Caco-2 (cell line): ENCODE results near the gene NMBR. TPM values are rescaled to one million over a fixed set of nuclear protein-coding genes. Genes with fewer than 3 reads are reported as not detected.

Experiments used
- BruUV-seq: library from RNA; stranded (reverse); fragments of 400-500 nt; replicated peaks from 2 replicates; lab custom pipeline; 2021; lab: Mats Ljungman, UMichigan
- CTCF ChIA-PET: fragments of 300-600 bp; sonication (Branson Sonifier 250); formaldehyde crosslinking; loops from one replicate; lab custom pipeline; 2022; ENCODE audit warnings: antibody characterized with exemption; lab: Charles Lee
- POLR2A ChIA-PET: fragments of 300-600 bp; sonication (Branson Sonifier 250); formaldehyde crosslinking; loops from one replicate; lab custom pipeline; 2022; ENCODE audit warnings: antibody characterized with exemption; lab: Charles Lee
- DNase-seq, 2 experiments: peaks; one replicate each; pipeline versions ENCODE4 v3.0.0 to v3.0.0-alpha.2; 2020 to 2022
- H3K27me3 ChIP-seq: replicated peaks from 2 replicates; pipeline ENCODE4 v1.6.0; 2011; ENCODE audit warnings: low read length; ENCODE audit not compliant: control insufficient read depth, insufficient read depth
- H3K36me3 ChIP-seq: 2 replicates; pipeline ENCODE4 v1.5.1; 2011; ENCODE audit warnings: low read length; ENCODE audit not compliant: control insufficient read depth, insufficient read depth
- H3K4me1 ChIP-seq: fragments of 250-450 bp; sonication (Bioruptor Pico); 2 replicates; pipeline ENCODE4 v1.5.1; 2020; ENCODE audit warnings: mild to moderate bottlenecking
- H3K4me3 ChIP-seq: 2 replicates; pipeline ENCODE4 v1.5.1; 2011; ENCODE audit warnings: low read depth, mild to moderate bottlenecking, control low read depth, low read length
- H3K9me3 ChIP-seq: fragments of 250-450 bp; sonication (Bioruptor Pico); 2 replicates; pipeline ENCODE4 v1.5.1; 2020; ENCODE audit warnings: mild to moderate bottlenecking, moderate library complexity
- H3K27ac Mint-ChIP-seq: one replicate; pipeline ENCODE4 v1.8.0; 2022; ENCODE audit warnings: mixed read lengths; ENCODE audit not compliant: unreplicated experiment
- H3K27me3 Mint-ChIP-seq: one replicate; pipeline ENCODE4 v1.8.0; 2022; ENCODE audit warnings: mixed read lengths; ENCODE audit not compliant: insufficient read depth, unreplicated experiment
- H3K36me3 Mint-ChIP-seq: one replicate; pipeline ENCODE4 v1.8.0; 2022; ENCODE audit warnings: mild to moderate bottlenecking, mixed read lengths; ENCODE audit not compliant: insufficient read depth, unreplicated experiment
- H3K4me1 Mint-ChIP-seq: one replicate; pipeline ENCODE4 v1.8.0; 2022; ENCODE audit warnings: low read depth, mixed read lengths; ENCODE audit not compliant: unreplicated experiment
- H3K4me3 Mint-ChIP-seq: one replicate; pipeline ENCODE4 v1.8.0; 2022; ENCODE audit warnings: mild to moderate bottlenecking, moderate library complexity, mixed read lengths; ENCODE audit not compliant: unreplicated experiment
- H3K9me3 Mint-ChIP-seq: one replicate; pipeline ENCODE4 v1.8.0; 2022; ENCODE audit warnings: mixed read lengths; ENCODE audit not compliant: unreplicated experiment
- intact Hi-C: fragments of 100-400 bp; cut with micrococcal nuclease; formaldehyde crosslinking; loops from one replicate; pipeline ENCODE4 v1.10.0; 2022; ENCODE audit not compliant: unreplicated experiment
- total RNA-seq: library from RNA; stranded (reverse); gene quantifications from 2 replicates; pipeline ENCODE4 v1.2.3, GENCODE V29; 2022
- TF ChIP-seq, protein P1 (sequence below), 2 experiments: fragments of 200-600 bp in 1 of 2; IDR thresholded peaks; 1 replicate in 1 of 2; 2 replicates in 1 of 2; pipeline versions ENCODE4 v1.5.1 to v1.8.0; 2011 to 2022; ENCODE audit warnings: antibody characterized with exemption in 1 of 2, control low read depth in 1 of 2, inconsistent platforms in 1 of 2, low read depth in 1 of 2, low read length in 1 of 2, mild to moderate bottlenecking in 1 of 2, moderate library complexity in 1 of 2; ENCODE audit not compliant: insufficient read depth in 1 of 2, severe bottlenecking in 1 of 2, unreplicated experiment in 1 of 2

NMBR gene
- total RNA-seq, 1 experiment from 2014 or later: not detected

DNA sequence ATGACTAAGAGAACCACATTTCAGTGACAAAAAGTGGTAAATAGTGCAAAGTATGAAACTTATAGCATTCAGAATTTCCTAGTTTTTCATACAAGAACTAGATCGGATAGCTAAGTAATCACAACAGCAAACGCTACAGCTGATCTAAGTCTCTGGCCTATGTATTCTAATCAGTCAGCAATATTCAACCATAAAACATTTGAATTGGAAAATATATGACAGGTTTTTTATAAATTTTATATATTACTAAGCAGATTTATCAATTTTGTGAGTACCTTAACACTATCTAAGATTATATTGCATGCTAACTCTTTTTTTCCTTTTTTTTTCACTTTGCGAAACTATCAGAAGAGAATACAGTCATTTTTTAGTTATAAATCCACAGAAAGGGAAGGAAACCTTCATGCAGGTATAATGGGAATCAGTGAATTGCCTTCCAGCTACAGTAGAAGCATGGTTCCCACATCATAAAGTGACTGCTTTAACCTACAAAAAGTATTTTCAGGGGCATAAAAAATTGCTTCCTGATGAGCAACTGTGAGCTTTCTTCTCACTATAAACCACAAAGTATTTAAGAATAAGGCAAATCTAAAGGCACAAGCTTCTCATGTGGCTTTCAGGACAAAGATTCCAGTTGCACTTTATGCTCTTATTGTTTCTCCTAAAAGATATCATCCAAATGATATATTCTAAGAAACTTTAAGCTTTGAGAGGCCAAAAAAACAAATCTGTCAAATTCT, 88.2 kb downstream of the NMBR start:
- no peaks in the 10 kb centered on the region for H3K4me1 Mint-ChIP-seq
- Histone ChIP-seq H3K4me1 (no peaks in the 10 kb centered on the region), H3K27me3 (no peaks in the 10 kb centered on the region), H3K9me3 (no peaks in the 10 kb centered on the region), H3K36me3 (no peaks in the 10 kb centered on the region), H3K4me3 (no peak overlapping the region)
- intact Hi-C loops: no loop called here
- peaks cover 7% of the 10 kb centered on the region for H3K27me3 Mint-ChIP-seq
- ChIA-PET POLR2A (no interaction called here), CTCF (no interaction called here)
- H3K4me3 Mint-ChIP-seq: no peak overlapping the region
- TF ChIP-seq, protein P1, sequence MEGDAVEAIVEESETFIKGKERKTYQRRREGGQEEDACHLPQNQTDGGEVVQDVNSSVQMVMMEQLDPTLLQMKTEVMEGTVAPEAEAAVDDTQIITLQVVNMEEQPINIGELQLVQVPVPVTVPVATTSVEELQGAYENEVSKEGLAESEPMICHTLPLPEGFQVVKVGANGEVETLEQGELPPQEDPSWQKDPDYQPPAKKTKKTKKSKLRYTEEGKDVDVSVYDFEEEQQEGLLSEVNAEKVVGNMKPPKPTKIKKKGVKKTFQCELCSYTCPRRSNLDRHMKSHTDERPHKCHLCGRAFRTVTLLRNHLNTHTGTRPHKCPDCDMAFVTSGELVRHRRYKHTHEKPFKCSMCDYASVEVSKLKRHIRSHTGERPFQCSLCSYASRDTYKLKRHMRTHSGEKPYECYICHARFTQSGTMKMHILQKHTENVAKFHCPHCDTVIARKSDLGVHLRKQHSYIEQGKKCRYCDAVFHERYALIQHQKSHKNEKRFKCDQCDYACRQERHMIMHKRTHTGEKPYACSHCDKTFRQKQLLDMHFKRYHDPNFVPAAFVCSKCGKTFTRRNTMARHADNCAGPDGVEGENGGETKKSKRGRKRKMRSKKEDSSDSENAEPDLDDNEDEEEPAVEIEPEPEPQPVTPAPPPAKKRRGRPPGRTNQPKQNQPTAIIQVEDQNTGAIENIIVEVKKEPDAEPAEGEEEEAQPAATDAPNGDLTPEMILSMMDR (IDR thresholded peaks at IDR 0.05; ENCODE audit: insufficient read depth in 1 of 2, low read depth in 1 of 2, low read length in 1 of 2, severe bottlenecking in 1 of 2, unreplicated experiment in 1 of 2): no peak
- BruUV-seq: no TSS peak
- H3K9me3 Mint-ChIP-seq: no peaks in the 10 kb centered on the region
- H3K27ac Mint-ChIP-seq: no peak overlapping the region
- H3K36me3 Mint-ChIP-seq: no peaks in the 10 kb centered on the region
- DNase-seq: no peak

DNA sequence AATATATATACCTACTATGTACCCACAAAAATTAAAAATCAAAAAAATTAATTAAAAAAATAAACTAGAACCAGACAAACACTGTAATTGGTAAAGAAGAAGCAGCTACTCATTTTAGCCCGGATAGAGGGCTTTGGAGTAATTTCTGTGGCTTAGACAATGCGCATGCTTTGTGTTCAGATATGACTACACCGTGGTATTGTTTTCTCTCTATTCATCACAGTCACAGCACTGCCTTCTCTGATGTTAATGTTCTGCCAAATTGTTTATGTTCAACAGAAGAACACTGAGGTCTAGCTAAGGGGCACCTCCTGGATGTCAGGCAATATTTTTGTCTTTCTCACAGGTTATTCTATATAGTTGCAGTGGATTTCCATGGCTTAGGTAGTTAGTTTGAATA, 91.7 kb downstream of the NMBR start:
- Histone ChIP-seq H3K4me3 (no peak overlapping the region), H3K36me3 (no peaks in the 10 kb centered on the region), H3K9me3 (peaks cover 11% of the 10 kb centered on the region), H3K27me3 (no peaks in the 10 kb centered on the region), H3K4me1 (no peaks in the 10 kb centered on the region)
- ChIA-PET CTCF (no interaction called here), POLR2A (no interaction called here)
- no peak overlapping the region for H3K27ac Mint-ChIP-seq
- peaks cover 3% of the 10 kb centered on the region for H3K27me3 Mint-ChIP-seq
- H3K36me3 Mint-ChIP-seq: no peaks in the 10 kb centered on the region
- no peak for DNase-seq
- intact Hi-C loops: no loop called here
- H3K4me1 Mint-ChIP-seq: no peaks in the 10 kb centered on the region
- no peak overlapping the region for H3K4me3 Mint-ChIP-seq
- peaks cover 29% of the 10 kb centered on the region for H3K9me3 Mint-ChIP-seq
- TF ChIP-seq, protein P1 (IDR thresholded peaks at IDR 0.05; ENCODE audit: insufficient read depth in 1 of 2, low read depth in 1 of 2, low read length in 1 of 2, severe bottlenecking in 1 of 2, unreplicated experiment in 1 of 2): no peak
- BruUV-seq: no TSS peak

GRCh38 chr6:142051404-142051803, 95.5 kb downstream of the NMBR start:
- Mint-ChIP-seq H3K9me3 (peaks cover 32% of the 10 kb centered on the region), H3K27me3 (no peaks in the 10 kb centered on the region), H3K4me1 (no peaks in the 10 kb centered on the region), H3K36me3 (no peaks in the 10 kb centered on the region), H3K4me3 (no peak overlapping the region), H3K27ac (no peak overlapping the region)
- intact Hi-C loops: no loop called here
- POLR2A ChIA-PET: no interaction called here
- no peaks in the 10 kb centered on the region for H3K4me1 ChIP-seq
- H3K9me3 ChIP-seq: peaks cover 11% of the 10 kb centered on the region
- TF ChIP-seq, protein P1 (IDR thresholded peaks at IDR 0.05; ENCODE audit: insufficient read depth in 1 of 2, low read depth in 1 of 2, low read length in 1 of 2, severe bottlenecking in 1 of 2, unreplicated experiment in 1 of 2): no peak
- DNase-seq: no peak
- H3K36me3 ChIP-seq: no peaks in the 10 kb centered on the region
- CTCF ChIA-PET: no interaction called here
- no peaks in the 10 kb centered on the region for H3K27me3 ChIP-seq
- BruUV-seq: no TSS peak
- no peak overlapping the region for H3K4me3 ChIP-seq
